Neutrophil (primary cell): ENCODE results near the gene C1QL2.

Experiments used
- H3K27ac ChIP-seq: fragments of 200-600 bp; sonication (generic); 2 replicates; pipeline ENCODE4 v1.5.1; 2016; ENCODE audit warnings: mild to moderate bottlenecking, moderate library complexity
- H3K27me3 ChIP-seq: fragments of 200-600 bp; sonication (generic); 2 replicates; pipeline ENCODE4 v1.6.0; 2016; ENCODE audit warnings: mild to moderate bottlenecking
- H3K36me3 ChIP-seq: fragments of 200-600 bp; sonication (generic); 2 replicates; pipeline ENCODE4 v1.5.1; 2017
- H3K4me1 ChIP-seq, 2 experiments: fragments of 200-600 bp in 1 of 2; sonication (generic) in 1 of 2; 1 replicate in 1 of 2; 2 replicates in 1 of 2; pipeline versions ENCODE4 v1.5.1 to v1.6.1; 2013 to 2016; ENCODE audit warnings: low read depth in 1 of 2, low read length in 1 of 2, mild to moderate bottlenecking in 1 of 2, moderate library complexity in 1 of 2; ENCODE audit not compliant: control insufficient read depth in 1 of 2, insufficient read depth in 1 of 2
- H3K4me3 ChIP-seq, 2 experiments: fragments of 200-600 bp in 1 of 2; sonication (generic) in 1 of 2; 1 replicate in 1 of 2; 2 replicates in 1 of 2; pipeline ENCODE4 v1.5.1; 2013 to 2016; ENCODE audit warnings: low read depth in 1 of 2, low read length in 1 of 2, mild to moderate bottlenecking in 1 of 2, moderate library complexity in 1 of 2
- H3K9me3 ChIP-seq: fragments of 200-600 bp; sonication (generic); 2 replicates; pipeline ENCODE4 v1.5.1; 2016
- CTCF ChIP-seq: fragments of 200-600 bp; sonication (generic); IDR thresholded peaks from 2 replicates; pipeline ENCODE4 v1.5.1; 2016; ENCODE audit warnings: antibody characterized with exemption

C1QL2 gene

DNA sequence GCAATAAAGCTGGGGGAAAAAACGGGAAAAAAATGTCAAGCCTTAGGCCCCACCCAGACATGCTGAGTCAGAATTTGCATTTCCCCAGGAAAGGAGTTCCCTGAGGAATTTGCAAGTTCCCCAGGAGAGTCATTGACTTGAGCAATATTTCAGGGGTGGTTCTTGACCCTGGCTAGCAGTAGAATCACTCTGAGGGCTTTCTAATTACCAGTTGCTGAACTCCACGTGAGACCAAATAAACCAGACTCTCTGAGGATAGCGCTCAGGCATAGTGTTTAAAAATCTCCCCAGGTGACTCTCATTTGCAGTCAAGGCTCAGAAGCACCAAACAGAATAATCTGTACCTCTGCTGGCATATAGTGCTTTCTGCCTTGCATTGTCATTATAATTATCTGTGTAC, 48.7 kb downstream of the C1QL2 start:
- Histone ChIP-seq H3K4me1 (no peaks in the 10 kb centered on the region), H3K9me3 (no peaks in the 10 kb centered on the region), H3K27ac (no peak overlapping the region), H3K4me3 (no peak overlapping the region), H3K27me3 (peaks cover 11% of the 10 kb centered on the region), H3K36me3 (no peaks in the 10 kb centered on the region)
- TF ChIP-seq CTCF: no peak

DNA sequence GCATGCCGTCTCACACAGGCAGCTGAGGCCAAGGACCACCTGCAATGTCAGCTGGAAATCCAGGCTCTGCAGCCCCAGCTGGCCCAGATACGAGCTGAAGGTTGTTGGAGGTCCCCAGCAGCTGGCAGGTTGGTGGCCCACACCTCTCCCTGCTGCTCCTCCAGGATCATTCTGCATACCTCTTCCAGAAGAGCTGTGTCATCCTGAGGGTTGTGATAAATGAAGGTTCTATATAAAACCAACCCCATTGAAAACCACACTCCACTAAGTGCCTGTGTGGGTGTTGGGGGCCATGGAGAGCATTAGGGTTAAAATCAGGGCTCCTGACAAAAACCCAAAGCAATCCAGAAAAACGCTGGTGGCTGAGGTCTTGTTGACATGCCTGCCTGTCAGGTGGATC, 50.4 kb downstream of the C1QL2 start:
- Histone ChIP-seq H3K27me3 (peaks cover 5% of the 10 kb centered on the region), H3K27ac (no peak overlapping the region), H3K9me3 (no peaks in the 10 kb centered on the region), H3K36me3 (no peaks in the 10 kb centered on the region), H3K4me3 (no peak overlapping the region), H3K4me1 (no peaks in the 10 kb centered on the region)
- no peak for TF ChIP-seq CTCF

- H3K9me3 ChIP-seq: no peaks in the 10 kb centered on the region
- H3K36me3 ChIP-seq: no peaks in the 10 kb centered on the region
- no peaks in the 10 kb centered on the region for H3K27me3 ChIP-seq
- H3K4me1 ChIP-seq: no peaks in the 10 kb centered on the region
- H3K4me3 ChIP-seq: no peak overlapping the region
- H3K27ac ChIP-seq: no peak overlapping the region
- TF ChIP-seq CTCF: no peak
These were observed 52.2 kb downstream of the C1QL2 start for GRCh38 chr2:119106301-119106897.
